Left cardiac atrium (tissue), 4 donors: ENCODE data around the gene C1orf226. TPM values are rescaled to one million over a fixed set of nuclear protein-coding genes. Genes with fewer than 3 reads are reported as not detected.
"Not testable (repeated sequence)": the region's sequence is repeated elsewhere in the genome, so short reads cannot be mapped to it uniquely, and the experiment has no call there.

ENCODE experiments used
- ATAC-seq, 2 donors: fragments of 200-7000 bp; cut with Tn5 transposase; one replicate each; pipeline ENCODE4 v1.9.1; 2020; ENCODE audit warnings: mild to moderate bottlenecking in 2 of 2, moderate library complexity in 2 of 2
- DNase-seq: peaks from one replicate; pipeline ENCODE4 v3.0.0-alpha.2; 2020
- intact Hi-C, 2 donors: fragments of 100-400 bp; cut with DNase I; formaldehyde crosslinking; loops; one replicate each; pipeline versions ENCODE4 v1.14.1 to v1.15.1; 2022 to 2023
- long read RNA-seq: library from polyadenylated mRNA; unstranded; transcript quantifications from one replicate; pipeline ENCODE4 v2.0.0, GENCODE V29; 2021
- total RNA-seq, 2 donors: library from RNA; stranded (reverse); fragmentation: NEBNext Ultra II Directional; extraction: Animal tissue kit (Norgen Biotek cat#: 25700); gene quantifications; one replicate each; pipeline ENCODE4 v1.2.1, GENCODE V29; 2021
- donor health status: DM: no; HTN: yes; CAD: no.
- donor health status: DM: no; HTN: yes; CAD: no; lungs with severe emphysema.
- donor health status: DM: yes; HTN: yes; CAD: no.
- donor health status: Dilated cardiomyopathy.

The C1orf226 gene
- 1 to 10 TPM; 2.3 to 4.9 TPM for total RNA-seq
- long read RNA-seq, result 0 reads

GRCh38 chr1:162381383-162381782 is at the start of gene C1orf226:
Gene C1orf226, plus strand, starts transcription at chr1:162381728. Its CDS starts 174 bp downstream, at chr1:162381902.
- intact Hi-C loops, result no loop called here
- DNase-seq, result no peak

GRCh38 chr1:162333991-162334390 is 47.5 kb upstream of the C1orf226 start:
- no peak for DNase-seq
- ATAC-seq, result no peak
- intact Hi-C loops, result no loop called here

More at GRCh38 chr1:162381383-162381782, at the start of gene C1orf226:
- no peak for ATAC-seq

- ATAC-seq (no peak), DNase-seq (peak; percentile 29)
- intact Hi-C loops, result no loop called here
Measured at GRCh38 chr1:162335126-162335525, 46.4 kb upstream of the C1orf226 start.

GRCh38 chr1:162336621-162337285 is 44.8 kb upstream of the C1orf226 start:
- intact Hi-C loops, result no loop called here
- DNase-seq (no peak), ATAC-seq (no peak)

GRCh38 chr1:162342452-162342983 is 39.0 kb upstream of the C1orf226 start:
- no peak for ATAC-seq
- intact Hi-C loops, result no loop called here

GRCh38 chr1:162343470-162343869 is 38.1 kb upstream of the C1orf226 start:
- intact Hi-C loops, result no loop called here
- no peak for ATAC-seq
- no peak for DNase-seq

More at GRCh38 chr1:162342452-162342983, 39.0 kb upstream of the C1orf226 start:
- no peak for DNase-seq

- ATAC-seq, result no peak
- no peak for DNase-seq
- intact Hi-C loops, result no loop called here
Measured at GRCh38 chr1:162347281-162347680, 34.2 kb upstream of the C1orf226 start.

- intact Hi-C loops, result no loop called here
- no peak for DNase-seq
- peak in 1 of 2 donors; percentile 66 for ATAC-seq
Measured at GRCh38 chr1:162349635-162350330, 31.7 kb upstream of the C1orf226 start.

GRCh38 chr1:162351246-162351842 is 30.2 kb upstream of the C1orf226 start:
- ATAC-seq (no peak), DNase-seq (no peak)
- intact Hi-C loops, result no loop called here

GRCh38 chr1:162351874-162352273 is 29.7 kb upstream of the C1orf226 start:
- DNase-seq, ATAC-seq, intact Hi-C loops: not testable (repeated sequence)

GRCh38 chr1:162353078-162353477 is 28.4 kb upstream of the C1orf226 start:
- DNase-seq (no peak), ATAC-seq (no peak)
- intact Hi-C loops, result no loop called here

GRCh38 chr1:162353702-162354101 is 27.8 kb upstream of the C1orf226 start:
- DNase-seq (no peak), ATAC-seq (no peak)
- intact Hi-C loops, result no loop called here

- DNase-seq, result no peak
- ATAC-seq, result no peak
- intact Hi-C loops, result no loop called here
Measured at GRCh38 chr1:162357681-162358266, 23.8 kb upstream of the C1orf226 start.

GRCh38 chr1:162358928-162359327 is 22.6 kb upstream of the C1orf226 start:
- intact Hi-C loops, result no loop called here
- DNase-seq (no peak), ATAC-seq (peak in 1 of 2 donors; percentile 21)

GRCh38 chr1:162359523-162360236 is 21.8 kb upstream of the C1orf226 start:
- DNase-seq, result no peak
- no peak for ATAC-seq
- intact Hi-C loops, result no loop called here

GRCh38 chr1:162360237-162360873 is 21.2 kb upstream of the C1orf226 start:
- intact Hi-C loops, result no loop called here
- no peak for DNase-seq
- ATAC-seq, result no peak

- intact Hi-C loops, result no loop called here
- no peak for ATAC-seq
- no peak for DNase-seq
Measured at GRCh38 chr1:162360874-162361260, 20.7 kb upstream of the C1orf226 start.

GRCh38 chr1:162361349-162361748 is 20.2 kb upstream of the C1orf226 start:
- no peak for ATAC-seq
- DNase-seq, result no peak
- intact Hi-C loops, result no loop called here

GRCh38 chr1:162363823-162364222 is 17.7 kb upstream of the C1orf226 start:
- intact Hi-C loops, result no loop called here
- no peak for DNase-seq
- ATAC-seq, result no peak
